Fibroblast of the aortic adventitia (primary cell): ENCODE data around the gene SEMA4D. TPM values are rescaled to one million over a fixed set of nuclear protein-coding genes. Genes with fewer than 3 reads are reported as not detected.

Source experiments
- DNase-seq: peaks from one replicate; pipeline ENCODE4 v3.0.0-alpha.2; 2010; ENCODE audit warnings: low read depth
- H3K4me3 ChIP-seq: 2 replicates; pipeline ENCODE4 v1.5.1; 2011; ENCODE audit warnings: low read depth, mild to moderate bottlenecking, control low read depth, low read length, moderate library complexity
- total RNA-seq: library from RNA; depleted of rRNA; stranded (reverse); fragments of >200 nt; gene quantifications from 2 replicates; pipeline ENCODE4 v1.2.3, GENCODE V29; 2012; ENCODE audit warnings: low replicate concordance
- TF ChIP-seq, protein P1 (sequence below): IDR thresholded peaks from 2 replicates; pipeline ENCODE4 v1.5.1; 2011; ENCODE audit warnings: mild to moderate bottlenecking, low read length, control low read depth, inconsistent platforms; ENCODE audit not compliant: insufficient read depth

SEMA4D gene
- total RNA-seq, 1 donor, result 0.36 TPM

DNA sequence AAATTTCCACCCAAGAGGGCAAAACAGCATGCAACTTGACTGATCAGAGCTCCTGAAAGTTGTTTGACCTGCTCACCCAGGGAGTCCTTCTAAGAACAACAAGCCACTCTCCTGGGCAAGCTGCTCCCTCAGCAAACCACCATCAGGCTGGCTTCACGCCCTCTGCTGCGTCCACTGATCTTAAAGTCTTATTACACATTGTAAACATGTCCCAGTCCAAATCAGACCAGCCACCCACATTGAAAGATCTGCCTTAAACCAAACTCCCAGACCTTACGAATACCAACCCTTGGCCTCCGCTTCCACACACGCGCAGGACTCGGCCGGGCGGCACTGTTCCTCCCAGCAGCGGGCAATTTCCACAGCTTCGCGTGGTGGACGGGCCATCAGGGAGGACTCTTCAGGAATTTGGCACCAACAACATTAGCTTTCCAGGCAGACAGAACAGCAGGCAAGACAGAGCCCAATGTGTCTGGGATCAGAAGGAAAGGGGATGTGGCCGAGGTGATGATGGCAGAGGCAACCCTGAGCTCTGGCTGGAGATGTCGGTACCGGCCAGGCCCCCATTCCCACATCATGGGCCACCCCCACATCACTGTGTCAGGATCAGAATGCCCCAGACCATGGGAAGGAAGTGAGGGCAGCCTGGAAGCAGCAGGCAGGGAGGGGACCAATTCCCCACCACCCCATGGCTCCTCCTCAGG is 56.8 kb downstream of the SEMA4D start:
- no peak for DNase-seq
- H3K4me3 ChIP-seq, result no peak overlapping the region
- TF ChIP-seq, protein P1, sequence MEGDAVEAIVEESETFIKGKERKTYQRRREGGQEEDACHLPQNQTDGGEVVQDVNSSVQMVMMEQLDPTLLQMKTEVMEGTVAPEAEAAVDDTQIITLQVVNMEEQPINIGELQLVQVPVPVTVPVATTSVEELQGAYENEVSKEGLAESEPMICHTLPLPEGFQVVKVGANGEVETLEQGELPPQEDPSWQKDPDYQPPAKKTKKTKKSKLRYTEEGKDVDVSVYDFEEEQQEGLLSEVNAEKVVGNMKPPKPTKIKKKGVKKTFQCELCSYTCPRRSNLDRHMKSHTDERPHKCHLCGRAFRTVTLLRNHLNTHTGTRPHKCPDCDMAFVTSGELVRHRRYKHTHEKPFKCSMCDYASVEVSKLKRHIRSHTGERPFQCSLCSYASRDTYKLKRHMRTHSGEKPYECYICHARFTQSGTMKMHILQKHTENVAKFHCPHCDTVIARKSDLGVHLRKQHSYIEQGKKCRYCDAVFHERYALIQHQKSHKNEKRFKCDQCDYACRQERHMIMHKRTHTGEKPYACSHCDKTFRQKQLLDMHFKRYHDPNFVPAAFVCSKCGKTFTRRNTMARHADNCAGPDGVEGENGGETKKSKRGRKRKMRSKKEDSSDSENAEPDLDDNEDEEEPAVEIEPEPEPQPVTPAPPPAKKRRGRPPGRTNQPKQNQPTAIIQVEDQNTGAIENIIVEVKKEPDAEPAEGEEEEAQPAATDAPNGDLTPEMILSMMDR, result no peak

DNA sequence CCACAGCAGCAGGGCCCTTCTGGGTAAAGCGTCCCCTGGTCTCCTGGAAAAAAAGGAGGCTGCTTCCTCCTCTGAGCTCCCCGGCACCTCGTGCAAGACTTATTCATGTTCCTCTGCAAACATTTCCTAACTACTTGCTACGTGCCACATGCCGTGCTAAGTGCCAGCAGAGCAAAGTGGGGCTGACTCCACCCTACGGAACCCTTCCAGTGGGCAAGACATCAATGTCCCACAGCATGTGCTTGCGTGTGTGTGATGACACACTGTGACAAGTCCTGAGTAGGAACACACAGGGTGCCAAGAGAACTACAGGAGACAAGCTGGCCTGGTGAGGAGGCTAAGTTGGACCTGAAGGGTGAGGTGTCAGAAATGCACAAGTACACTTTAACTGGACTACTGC is 57.4 kb downstream of the SEMA4D start:
- TF ChIP-seq, protein P1, result no peak
- DNase-seq, result no peak
- H3K4me3 ChIP-seq, result no peak overlapping the region

DNA sequence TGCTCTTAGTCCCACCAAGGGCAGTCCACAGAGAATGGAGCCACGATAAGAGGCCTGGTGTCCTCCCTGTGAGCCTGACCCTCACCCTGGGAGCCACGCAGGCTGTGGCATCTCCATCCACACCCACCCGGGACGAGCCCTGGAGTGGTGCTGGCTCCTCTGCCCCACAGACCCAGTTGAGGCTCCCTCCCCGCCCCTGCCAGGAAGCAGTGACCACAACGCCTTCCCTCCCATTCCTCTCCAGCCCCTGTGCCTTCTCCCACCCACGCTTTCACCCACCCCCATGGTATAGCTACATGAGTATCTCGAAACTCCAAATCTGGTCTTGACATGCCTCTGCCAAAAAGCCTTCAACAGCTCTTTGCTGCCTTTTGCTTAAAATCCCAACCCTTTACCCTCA is 57.9 kb downstream of the SEMA4D start:
- TF ChIP-seq, protein P1, result no peak
- no peak for DNase-seq
- no peak overlapping the region for H3K4me3 ChIP-seq

DNA sequence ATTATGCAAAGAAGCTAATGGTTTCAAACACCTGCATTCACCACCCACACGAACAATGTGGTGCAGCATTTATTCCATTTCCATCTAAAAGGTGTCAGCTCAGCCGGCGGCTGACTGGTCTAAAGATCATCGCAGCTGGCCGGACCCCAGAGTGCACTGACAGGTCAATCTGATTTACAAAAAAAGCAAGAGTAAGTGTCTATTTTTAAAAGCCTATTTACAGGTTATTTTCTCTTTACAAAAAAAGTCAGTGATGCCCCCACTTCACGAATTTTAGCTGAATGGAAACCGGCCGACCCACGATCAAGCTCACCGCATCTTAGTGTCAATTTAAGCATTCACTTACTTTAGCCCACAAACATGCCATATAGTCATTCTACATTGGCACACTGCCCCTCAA is 58.3 kb downstream of the SEMA4D start:
- DNase-seq, result no peak
- TF ChIP-seq, protein P1, result no peak
- H3K4me3 ChIP-seq, result no peak overlapping the region

DNA sequence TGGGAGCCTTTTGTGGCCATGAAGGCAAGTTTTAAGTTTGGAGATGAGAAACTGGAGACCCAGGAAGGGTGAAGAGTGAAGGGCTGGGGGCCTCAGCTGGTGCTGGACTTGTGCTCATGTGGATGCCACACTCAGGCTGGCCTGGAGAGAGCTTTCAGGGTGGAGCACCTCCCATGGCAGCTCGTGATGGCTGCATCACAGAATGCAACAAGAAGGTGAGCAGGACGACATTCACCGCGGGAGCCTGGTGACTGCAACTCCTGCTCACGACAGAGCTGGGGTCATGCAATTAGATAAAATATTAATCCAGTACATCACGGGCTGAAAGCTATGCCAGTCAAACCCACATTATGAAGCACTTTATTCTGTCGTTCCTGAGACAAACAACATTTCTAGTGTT is 59.7 kb downstream of the SEMA4D start:
- H3K4me3 ChIP-seq, result no peak overlapping the region
- TF ChIP-seq, protein P1, result no peak
- no peak for DNase-seq

DNA sequence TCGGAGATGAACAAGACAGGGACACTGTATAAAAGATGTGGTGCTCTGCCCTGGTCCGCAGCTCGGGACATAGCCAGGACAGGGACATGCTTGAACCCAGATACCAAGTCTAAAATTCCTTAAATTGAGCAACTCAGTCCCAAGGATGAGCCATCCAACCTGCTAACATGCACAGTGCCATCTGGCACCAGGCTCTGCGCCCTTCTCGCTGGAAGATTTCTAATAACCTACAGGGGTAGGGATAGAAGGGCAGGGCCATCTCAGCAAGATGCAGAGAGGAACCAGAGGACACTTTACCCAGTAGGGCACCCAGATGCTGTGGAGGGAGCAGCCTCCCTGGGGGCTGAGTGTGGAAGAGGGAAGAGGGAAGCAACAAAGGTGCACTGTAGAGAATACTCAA is 60.1 kb downstream of the SEMA4D start:
- TF ChIP-seq, protein P1, result no peak
- no peak overlapping the region for H3K4me3 ChIP-seq
- no peak for DNase-seq

DNA sequence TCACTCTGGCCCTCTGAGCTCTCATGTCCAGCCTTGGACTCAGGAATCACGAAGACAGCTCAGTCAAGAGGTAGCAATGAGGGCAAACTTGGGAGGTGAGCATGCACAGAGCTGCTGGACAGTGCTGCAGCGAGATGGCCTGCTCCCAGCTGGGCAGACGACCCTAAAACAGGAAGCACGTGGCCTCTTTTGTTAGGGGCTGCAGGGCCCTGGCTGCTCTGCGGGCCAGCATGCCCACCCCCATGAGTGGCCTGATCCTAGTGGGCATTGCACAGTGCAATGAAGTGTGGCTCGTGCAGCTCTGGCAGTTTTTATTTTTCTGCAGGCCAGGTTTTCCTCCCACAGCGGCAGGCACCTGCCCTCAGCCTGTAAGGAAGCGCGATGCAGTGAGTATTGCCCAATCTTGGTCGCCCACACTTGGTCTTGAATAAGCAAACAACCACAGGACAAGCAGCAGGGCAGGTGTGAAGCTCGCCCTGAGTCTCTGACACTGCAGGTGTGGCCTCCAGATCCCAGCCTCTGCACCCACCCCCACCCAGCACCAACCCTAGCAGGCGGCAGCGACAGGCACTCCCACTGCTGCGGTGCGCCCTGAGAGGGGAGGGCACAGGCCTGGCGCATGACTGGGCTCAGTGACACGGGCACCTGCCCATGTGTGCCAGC is 60.8 kb downstream of the SEMA4D start:
- H3K4me3 ChIP-seq, result no peak overlapping the region
- no peak for DNase-seq
- TF ChIP-seq, protein P1, result no peak
